Stimulated activated CD4-positive, alpha-beta T cell treated with anti-CD3 and anti-CD28 coated beads, TNF-alpha, amount 100 ng/mL, for 4 hours (primary cell): ENCODE data around the gene PLXDC1.
"Not testable (repeated sequence)": the region's sequence is repeated elsewhere in the genome, so short reads cannot be mapped to it uniquely, and the experiment has no call there.

Experiments used
- DNase-seq, 3 experiments: peaks; one replicate each; pipeline ENCODE4 v3.0.0-alpha.2; 2020; ENCODE audit warnings: low read depth in 3 of 3

Gene PLXDC1

DNA sequence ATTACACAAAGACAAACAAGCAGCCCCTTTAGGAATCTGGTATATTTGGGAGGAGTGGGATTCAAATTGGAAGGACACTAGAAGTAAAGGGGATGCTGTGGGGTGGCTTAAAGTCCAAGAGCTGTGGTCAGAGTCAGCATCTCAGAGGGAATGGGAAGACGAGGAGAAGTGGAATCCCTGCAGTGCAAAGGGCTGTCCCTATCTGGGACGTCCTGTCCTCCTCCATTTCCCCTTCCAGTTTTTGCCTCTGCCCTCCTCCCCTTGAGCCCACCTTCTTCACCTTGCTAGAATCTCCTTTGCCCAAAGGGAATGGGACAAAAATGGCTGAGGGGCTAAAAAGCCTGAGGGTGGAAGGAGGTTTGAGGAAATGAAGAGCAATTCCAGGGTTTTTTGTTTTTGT is 4.2 kb upstream of the PLXDC1 start:
- no peak for DNase-seq

DNA sequence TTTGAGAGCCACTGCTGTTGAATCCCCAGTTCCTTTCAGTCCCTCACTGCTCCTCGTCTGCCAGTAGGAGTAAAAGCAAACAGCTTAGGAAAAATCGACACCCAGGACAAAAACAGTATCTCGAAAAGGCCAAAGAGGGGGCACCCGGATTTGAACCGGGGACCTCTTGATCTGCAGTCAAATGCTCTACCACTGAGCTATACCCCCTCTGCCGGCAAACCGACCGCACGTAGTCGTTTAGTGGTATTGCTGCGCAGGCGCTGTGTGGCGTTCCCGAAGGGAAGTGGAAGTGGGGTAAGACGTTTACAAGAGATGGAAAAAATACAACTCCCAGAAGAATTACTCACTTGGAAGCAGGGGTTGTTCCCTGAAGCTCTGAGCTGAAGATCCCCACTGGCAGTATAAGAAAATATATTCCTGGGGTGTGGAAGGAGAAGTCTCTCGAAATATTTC is 2.2 kb upstream of the PLXDC1 start:
- peak; percentile 86 to 97 (median 91) for DNase-seq

DNA sequence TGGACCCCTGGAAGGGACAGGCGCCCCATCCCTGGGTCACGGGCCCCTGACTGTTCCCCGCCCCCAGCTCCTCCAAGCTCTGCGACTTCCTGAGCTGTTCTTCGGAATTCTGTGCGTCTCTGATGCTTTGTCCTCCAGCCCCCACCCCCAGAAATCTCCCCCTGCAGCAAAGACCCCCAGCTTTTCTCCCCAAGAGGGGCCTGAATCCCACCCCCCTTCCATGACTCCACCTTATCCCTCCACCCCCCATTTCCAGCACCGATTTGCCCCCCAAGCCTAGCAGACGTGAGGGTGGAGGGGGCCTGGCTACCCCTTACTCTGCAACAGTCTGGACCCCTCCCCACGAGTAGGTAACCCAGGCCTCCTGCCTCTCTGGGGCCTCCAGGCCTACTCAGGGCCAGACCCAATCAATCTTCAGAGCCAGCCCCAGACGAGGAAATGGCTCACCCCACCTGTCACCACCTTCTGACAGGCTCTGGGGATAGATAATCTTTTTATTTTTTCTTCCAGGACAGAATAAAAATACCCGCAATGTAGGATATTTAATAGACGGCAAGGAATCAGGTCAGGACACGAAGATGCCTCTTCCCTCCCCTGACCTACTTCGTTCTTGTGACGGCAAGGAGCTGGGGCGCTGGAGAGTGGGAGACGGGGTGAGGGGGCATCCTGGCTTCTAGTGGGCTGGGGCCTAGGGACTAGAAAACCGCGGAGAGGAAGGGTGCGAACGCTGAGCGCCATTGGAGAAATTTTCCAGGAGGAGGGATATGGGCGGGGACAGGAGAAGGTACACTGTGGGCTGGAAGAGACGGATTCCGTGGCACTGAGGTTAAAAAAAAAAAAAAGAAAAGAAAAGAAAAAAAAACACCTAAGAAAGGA is 744 bp upstream of the PLXDC1 start:
- DNase-seq = no peak

DNA sequence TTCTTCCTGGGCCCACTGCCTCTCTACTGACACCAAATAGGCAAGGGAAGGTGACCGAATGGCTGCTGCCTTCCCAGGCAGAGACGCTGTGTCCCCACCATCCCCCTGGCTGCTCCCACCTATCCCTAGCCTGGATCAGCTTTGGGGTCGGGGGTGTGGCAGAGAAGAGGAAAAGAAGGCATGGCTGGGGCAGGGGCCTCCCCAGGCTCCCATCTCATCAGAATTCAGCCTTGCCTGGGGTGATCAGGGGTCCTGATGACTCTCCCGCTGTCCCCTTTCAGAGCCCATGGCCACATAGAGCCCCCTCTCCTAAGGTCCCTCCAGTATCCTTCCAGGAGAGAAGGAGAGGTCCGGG is 665 bp downstream of the PLXDC1 start:
- no peak for DNase-seq

DNA sequence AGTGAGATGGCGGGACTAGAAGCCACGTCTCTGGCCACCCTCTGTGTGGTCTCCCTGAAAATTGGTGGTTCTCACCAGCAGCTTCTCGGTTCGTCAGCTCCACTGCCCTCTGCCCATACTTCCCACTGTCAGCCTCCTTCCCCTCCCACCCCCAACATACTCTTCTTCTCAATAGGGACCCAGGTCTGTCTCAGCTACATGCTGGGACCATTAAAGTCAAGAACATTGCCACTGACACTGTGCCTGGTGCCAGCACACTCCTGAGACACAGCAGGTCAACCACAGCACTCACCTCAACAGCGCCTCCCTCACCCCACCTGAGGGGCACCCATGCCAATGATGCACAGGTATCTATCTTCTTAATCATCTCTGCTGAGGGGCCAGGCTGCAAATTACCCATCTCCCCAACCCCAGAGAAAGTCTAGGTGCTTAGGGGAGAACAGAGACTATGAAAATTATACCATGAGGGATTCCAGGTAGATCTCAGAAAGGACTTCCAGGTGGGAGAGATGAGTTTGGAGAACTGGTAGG is 1.3 kb downstream of the PLXDC1 start:
- DNase-seq = no peak

DNA sequence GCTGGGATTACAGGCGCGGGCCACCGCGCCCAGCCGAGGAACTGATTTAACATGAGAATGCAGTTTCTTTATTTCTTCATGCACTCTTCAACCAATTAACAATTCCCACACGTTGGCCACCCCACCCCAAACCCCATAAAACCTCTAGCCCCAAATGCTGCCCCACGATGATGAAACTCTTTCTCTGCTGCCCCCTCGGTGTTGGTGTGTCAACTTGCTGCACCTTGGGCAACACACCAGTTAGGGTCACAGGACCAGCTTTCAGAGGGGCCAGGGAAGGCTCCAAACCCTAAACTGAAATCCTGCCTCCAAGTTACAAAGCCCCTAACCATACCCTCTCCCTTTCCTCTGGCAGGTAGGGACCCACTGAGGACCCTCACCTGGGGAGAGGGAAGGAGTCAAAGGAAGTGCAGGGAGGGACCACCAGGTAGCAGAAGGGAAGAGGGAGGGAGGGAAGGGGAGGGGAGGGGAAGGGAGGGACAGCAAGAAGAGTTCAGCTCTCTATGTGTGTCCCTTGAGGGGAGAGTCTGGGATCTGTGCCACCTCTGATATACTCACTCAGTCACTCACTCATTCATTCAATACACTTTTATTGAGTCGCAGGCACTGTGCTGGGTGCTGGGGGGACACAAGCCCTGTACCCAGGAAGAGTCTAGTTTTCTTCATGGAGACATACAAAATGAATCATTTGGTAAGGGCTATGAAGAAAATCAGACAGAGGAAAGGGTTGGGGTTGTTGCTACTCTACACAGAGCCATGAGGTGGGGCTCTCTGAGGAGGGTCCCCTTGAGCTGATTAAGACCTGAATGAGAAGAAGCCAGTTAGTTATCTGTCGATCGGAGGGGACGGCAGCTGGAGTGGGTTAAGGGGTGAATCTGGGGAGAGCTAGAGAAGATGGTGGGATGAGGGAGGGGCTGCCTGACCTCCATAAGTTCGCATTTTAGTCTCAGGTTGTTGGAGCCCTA is 3.9 kb downstream of the PLXDC1 start:
- no peak for DNase-seq

DNA sequence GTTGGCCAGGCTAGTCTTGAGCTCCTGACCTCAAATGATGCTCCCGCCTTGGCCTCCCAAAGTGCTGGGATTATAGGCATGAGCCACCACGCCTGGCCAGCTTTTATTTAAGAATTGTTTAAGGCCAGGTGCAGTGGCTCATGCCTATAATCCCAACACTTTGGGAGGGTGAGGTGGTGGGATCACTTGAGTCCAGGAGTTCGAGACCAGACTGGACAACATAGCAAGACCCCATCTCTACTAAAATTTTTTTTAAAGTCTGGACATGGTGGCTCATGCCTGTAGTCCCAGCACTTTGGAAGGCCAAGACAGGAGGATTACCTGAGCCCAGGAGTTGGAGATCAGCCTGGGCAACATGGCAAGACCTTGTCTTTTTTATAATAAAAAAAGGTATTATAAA is 5.2 kb downstream of the PLXDC1 start:
- no peak for DNase-seq

DNA sequence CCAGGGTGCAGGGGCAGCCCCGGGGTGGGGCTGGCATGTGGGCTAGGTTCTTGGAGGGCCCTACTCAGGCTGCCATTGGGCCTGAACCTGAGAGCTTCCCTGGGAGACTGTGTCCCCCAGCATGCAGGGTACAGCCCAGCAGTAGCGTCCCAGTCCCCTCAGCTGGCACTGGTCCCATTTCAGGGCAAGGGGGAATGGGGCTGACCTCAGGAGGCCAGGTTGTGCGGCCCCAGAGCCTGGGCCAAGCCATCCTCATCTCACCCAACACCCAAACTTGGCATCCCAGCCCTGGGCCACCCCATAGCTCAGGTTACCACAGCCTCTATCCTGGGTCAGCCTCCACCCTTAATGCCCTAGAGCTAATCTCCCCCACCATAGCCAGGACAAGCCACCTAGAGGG is 6.3 kb downstream of the PLXDC1 start:
- no peak for DNase-seq

DNA sequence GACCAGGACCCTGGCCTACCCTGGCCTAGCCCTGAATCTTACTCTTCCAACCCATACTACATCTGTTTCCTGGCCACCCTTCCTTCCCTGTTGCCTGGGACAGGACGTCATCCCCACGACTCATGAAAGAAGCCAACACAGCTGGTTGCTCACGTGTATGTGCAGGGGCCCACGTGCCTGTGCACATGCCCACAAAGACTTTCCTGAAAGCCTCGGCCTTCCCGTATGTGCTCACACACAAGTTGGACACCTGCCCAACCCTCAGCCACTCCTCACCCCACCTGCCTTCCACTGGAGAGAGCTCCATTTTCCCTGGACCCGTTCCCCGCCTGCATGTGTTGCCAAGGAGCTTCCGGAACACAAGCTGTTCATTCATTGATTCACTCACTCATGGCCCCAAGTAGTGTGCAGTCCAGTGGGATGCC is 7.0 kb downstream of the PLXDC1 start:
- no peak for DNase-seq

DNA sequence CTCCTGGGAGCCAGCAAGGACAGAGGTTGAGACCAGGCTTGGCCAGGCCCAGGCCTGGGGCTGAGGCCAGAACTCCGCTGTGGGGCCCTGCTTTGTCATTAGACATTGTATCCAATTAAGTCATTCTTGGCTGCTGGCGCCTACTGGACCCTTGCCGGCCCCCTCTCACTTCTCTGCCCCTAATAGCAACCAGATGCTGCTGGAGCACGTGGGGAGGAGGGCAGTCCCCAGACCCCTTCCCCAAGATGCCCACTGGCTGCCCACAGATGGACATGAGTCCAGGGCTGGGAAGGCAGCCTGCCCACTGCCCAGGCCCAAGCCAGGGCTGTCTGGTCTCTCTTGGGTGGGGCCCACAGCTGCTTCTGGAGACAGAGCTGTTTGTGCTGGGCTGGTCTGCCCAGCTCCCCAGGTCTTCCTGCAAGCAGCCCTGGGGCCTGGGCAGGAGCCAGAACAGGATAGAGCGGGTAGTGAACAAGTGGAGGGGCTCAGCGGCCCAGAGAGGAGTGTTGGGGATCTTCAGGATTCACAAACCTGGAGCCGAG is 7.8 kb downstream of the PLXDC1 start:
- DNase-seq = no peak

DNA sequence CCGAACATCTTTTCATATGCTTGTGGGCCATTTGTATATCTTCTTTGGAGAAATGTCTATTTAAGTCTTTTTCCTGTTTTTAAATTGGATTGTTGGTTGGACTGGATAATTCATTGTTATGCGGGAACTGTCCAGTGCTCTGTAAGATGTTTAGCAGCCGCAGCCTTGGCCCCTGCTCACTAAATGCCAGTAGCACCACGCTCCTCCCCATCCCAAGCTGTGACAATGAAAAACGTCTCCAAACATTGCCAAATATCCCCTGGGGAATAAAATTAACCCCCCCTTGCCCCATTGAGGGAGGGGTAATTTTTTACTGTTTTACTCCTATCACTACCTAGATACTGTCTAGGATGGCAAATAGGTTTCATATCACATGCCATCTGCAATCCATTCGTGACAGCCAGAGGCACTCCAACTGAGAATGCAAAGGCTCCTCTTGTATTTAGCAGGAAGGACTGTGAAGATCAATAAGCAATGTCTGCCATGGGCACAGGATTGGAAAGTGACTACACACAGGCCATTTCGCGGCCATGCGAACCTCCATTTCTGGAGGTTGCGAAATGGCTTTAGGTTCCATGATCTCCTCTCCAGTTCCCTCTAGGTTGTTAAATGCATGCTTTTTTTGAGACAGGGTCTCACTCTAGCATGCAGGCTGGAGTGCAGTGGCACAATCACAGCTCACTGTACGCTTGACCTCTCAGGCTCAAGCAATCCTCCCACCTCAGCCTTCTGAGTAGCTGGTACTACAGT is 9.3 kb downstream of the PLXDC1 start:
- DNase-seq = no peak

DNA sequence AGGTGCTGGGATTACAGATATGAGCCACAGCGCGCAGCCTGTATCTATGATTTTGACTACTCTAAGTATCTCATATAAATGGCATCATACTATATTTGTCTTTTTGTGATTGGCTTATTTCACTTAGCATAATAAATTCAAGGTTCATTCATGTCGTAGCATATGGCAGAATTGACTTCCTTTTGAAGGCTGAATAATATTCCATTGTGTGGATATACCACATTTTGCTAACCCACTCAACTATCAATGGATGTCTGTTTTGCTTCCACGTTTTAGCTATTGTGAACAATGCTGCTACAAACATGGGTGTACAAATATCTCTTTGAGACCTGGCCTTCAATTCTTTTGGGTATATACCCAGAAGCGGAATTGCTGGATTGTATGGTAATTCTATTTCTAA is 10.1 kb downstream of the PLXDC1 start:
- DNase-seq = no peak

DNA sequence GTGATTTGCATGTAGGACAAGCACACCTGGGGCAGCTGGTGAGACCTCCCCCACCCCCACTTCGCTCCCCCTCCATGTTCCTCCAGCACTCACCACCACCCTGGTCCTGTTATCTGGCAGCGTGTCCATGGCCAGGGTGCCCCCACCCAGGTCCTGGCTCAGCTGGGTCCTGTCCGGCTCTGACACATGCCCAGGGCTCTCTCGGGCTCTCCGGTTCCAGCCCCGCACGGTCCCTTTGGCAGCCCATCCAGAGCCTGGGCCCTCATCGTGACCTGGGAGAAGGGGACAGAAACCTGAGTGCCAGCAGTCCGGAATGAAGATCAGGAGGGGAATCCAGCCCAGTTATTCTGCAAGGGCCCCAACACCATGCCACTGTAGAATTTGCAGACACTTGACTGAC is 11.9 kb downstream of the PLXDC1 start:
- DNase-seq = no peak

DNA sequence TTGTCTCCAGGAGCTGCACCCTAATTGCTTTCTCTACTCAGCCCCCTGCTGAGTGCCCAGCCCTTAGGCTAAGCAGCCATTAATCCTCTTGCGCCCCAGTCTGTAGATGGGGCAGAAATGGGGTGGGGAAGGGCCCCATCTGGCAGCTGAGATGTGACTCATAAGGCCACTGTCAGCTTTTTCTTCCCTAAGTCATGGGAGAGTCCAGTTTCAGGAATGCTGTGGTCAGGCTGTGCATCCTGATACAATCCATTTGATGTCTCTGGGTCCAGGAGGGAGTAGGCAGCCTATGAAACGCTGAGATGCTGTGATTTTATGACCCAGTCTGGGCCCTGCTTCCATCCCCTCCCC is 12.3 kb downstream of the PLXDC1 start:
- no peak for DNase-seq

DNA sequence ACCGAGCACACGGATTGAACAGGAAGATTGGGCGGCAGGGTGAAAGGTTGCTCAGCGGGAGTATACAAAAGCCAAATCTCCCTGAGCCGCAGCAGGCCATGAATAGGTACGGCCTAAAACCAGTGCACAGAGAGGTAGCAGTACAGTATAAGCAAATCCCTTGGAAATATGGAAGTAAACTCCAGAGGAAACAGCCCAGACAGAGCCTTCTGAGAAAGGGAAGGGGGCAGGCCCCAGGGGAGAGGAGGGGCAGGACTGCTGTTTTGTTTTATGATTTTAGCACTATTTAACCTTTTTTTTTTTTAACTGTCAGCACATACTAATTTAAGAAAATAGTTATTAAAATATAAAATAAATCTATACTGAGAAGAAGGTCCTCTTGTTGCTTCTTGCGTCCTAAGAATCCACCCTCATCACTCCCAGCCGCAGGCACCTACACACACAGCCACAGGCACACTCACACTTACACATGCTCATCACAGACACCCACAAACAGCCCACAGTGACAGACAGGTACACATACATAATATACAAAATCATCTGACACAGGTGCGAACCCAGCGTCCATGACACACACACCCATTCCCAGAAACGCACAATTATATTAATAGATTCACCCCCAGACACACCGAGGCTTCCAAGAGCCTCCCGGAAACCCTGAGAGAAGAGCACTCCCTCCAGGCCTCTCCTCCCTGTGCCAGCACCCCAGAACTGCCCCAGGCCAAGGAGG is 12.8 kb downstream of the PLXDC1 start:
- no peak for DNase-seq

DNA sequence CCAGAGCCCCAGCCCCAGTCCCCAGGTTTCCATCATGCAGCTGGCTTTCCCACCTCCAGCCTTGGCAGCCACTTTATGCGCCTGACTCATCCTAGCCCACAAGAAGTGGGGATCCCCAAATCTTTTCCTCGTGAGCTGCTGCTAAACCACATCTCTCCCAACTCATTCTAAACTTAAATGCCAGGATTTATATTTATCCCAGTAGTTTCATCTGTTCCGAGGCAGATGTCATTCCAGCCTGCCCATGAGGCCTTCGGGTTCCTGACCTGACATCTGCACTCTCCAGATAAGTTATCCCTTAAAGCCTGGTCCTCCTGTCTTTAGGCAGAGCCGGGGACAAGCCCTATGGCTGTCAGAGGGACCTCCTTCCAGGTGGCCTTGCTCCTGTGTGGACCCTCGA is 16.6 kb downstream of the PLXDC1 start:
- no peak for DNase-seq

DNA sequence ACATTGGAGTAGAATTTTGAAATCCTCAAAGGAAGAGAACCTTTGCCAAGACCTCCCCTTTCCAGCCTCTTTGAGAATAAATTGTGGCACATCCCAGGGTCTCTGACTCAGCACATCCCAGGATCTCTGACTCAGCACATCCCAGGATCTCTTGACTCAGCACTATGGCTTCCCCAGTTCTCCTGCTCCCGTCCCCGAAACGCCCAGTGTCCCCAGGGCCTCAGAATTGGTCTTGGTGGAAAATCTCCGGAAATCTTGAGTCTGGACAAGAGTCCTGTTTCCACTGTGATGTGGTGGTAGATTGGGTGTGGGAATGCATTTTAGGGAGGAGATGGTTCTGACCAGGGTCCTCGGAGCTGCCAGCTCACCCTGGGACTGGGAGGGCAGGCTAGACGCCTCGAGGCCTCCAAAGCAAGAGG is 19.2 kb downstream of the PLXDC1 start:
- no peak for DNase-seq

DNA sequence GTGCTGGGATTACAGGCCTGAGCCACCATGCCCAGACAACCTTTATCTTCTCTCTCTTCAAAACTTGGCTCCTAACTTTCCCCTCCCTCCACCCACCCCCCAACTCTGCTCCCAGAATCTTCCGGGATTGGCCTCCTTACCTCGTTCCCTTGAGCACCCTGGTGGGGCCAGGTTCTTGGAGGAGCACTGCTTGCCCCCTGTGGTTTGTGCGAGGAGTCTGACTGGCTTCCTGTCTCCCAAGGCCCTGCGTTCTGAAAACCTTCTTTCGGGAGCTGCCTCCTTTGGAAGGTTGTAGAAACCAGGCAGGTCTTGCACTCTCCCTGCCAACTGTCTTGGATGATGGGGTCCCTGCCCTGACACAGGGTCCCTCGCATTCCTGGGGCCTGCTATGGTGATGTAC is 19.8 kb downstream of the PLXDC1 start:
- no peak for DNase-seq

DNA sequence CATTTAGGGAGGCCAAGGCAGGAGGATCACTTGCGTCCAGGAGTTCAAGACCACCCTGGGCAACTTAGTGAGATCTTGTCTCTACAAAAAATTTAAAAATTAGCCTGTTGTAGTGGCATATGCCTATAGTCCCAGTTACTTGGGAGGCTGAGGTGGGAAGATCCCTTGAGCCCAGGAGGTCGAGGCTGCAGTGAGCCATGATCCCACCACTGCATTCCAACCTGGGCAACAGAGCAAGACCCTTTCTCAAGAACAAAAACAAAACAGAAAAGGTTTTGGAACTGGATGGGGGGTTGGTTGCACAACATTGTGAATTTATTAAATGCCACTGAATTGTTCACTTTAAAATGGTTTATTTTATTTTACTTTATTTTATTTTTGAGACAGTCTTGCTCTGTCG is 21.2 kb downstream of the PLXDC1 start:
- DNase-seq = no peak

DNA sequence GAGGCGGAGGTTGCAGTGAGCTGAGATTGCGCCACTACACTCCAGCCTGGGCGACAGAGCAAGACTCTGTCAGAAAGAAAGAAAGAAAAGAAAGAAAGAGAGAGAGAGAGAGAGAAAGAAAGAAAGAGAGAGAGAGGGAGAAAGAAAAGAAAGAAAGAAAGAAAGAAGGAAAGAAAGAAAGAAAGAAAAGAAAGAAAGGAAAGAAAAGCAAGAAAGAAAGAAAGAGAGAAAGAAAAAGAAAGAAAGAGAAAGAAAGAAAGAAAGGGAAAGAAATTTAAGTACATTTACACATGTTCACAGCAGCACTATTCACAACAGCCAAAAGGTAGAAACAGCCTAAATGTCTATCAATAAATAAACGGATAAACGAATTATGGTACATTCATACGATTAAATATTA is 21.9 kb downstream of the PLXDC1 start:
- DNase-seq = not testable (repeated sequence)

DNA sequence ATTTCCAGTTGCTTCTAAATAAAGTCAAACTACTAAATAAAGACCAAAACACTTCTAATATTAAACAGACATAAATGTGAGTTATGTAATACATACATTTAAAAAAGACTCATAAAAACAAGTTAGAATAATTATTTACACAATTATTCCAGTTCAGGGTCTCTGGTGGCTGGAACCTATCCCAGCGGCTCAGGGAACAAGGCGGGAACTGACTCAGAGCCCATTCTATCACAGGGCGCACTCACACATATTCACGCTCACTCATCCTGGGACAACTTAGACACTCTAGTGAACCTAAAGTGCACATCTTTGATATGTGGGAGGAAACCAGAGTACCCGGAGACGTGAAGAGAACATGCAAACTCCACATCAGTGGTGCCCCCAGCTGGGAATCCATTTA is 25.0 kb downstream of the PLXDC1 start:
- DNase-seq = no peak
